Hematopoietic multipotent progenitor cell treated with erythropoietin and hydrocortisone succinate and interleukin-3 and kit ligand, for 17 days (in vitro differentiated cells): ENCODE results near the gene MALAT1.
A peak's percentile ranks its signal among the peaks of the same experiment; 100 is the strongest.

Experiments
- DNase-seq: peaks from one replicate; pipeline ENCODE4 v3.0.0-alpha.2; 2015; ENCODE audit warnings: low spot score

The MALAT1 gene

DNA sequence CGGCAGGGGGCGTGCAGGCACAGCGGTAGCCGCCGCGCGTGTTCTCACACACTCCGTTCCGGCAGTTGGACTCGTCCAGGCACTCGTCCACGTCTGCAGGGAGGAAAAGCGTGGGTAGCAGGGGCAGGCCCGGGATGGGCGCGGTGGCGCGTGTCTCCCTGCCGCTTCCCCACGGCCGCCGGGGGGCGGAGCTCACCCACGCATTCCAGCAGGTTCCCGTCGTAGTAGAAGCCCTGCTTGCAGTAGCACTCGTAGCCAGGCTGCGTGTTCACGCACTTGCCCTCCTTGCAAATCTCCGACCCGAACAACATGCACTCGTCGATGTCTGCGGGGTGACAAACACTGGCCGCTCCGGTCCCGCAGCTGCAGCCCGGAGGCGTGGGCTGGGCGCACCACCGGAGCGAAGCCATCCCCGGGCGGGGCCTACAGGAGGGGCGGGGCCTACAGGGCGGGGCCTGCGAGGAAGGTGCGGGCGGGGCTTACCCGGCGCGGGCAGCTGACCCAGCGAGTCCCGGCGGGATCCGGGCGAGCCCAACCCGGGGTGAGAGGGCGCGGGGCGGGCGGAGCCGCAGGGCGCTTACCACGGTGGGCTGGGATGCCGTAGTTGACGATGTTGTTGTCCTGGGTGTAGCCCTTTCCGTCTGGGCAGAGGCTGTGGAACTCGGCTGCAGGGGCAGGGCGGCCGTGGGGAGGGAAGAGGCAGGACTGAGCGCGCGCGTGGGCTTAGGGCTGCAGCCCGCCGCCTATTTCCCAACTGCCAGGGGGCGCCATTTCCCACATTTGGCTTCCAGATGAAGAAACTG, 41.6 kb downstream of the MALAT1 start:
- DNase-seq, result peak; percentile 91

DNA sequence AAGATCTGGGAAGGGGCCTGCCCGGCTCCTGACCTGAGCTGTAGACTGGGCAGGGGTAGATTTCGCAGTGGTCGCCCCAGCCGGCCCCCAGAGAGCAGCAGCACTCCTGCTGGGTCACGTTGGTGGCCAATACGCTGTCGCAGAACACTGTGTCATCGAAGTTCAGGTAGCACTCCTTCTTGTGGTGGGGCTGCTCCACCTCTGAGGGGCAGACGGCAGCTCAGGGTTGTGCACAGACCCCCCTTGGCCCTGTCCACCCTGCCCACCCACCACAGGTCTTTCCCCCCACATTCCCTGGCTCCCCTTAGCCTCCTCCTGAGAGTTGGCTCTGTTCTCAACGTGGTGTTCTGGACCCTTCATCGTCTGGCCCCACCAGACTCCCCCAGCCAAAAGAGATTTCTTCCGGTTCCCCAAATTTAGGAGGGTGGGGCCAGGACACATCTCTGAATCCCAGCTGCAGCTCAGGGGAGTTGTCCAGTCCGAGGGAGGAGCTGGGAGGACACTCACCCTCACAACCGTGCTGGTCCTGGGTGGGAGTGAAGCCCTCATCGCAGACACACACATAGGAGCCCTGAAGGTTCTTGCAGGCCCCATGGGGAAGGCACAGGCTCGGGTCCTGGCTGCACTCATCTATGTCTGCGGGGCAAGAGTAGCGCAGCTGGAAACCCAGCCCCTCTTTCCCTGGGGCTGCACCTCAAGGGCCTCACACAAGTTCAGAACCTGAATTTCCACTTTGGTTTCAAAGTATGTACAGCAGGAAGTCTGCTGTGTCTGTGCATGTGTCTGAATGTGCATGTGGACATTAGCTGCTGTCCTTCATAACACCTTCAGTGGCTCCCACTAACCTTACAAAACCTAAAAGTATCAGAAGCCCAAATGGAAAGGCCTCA, 42.5 kb downstream of the MALAT1 start:
- no peak for DNase-seq

DNA sequence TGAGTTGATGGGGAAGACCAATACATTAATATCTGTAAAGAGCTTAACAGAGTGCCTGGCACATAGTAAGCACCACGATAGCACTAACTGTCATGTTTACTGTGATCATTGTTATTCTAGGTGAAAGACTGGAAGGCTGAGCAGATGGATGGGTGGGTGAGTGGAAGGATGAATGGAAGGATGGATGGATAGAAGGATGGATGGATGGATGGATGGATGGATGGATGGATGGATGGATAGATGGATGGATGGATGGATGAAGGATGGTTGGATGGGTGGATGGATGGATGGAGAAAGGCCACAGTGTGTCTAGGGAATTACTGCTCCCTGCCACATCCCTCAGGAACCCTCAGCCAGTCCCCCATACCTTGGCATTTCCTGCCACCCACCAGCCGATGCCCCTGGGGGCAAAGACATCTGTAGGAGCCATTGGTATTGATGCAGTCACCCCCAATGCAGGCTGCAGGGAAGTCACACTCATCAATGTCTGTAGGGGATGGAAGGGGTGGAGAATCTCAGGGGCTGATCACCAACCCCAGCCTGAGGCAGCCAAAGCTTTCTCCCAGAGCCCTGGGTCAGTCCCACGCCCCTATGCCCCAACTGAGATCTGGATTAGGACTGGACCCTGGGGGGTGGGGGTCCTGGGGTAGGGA, 44.0 kb downstream of the MALAT1 start:
- DNase-seq, result no peak

DNA sequence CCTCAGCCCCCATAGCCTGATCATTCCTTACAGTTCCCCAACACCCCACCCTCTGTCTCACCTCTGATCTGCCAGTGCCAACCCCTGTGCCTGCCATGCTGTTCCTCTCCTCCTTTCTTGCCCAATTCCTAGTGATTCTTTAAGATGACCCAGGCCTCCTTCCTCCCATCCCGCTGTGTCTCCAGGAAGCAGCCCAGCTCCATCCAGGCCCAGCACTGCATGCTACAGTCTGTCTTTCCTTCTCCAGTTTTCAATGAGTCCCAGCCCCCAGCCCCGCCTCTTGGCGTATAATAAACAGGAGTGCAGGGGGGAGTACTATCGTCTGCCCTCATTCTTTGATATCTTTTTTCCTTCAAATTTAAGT, 47.0 kb downstream of the MALAT1 start:
- no peak for DNase-seq

DNA sequence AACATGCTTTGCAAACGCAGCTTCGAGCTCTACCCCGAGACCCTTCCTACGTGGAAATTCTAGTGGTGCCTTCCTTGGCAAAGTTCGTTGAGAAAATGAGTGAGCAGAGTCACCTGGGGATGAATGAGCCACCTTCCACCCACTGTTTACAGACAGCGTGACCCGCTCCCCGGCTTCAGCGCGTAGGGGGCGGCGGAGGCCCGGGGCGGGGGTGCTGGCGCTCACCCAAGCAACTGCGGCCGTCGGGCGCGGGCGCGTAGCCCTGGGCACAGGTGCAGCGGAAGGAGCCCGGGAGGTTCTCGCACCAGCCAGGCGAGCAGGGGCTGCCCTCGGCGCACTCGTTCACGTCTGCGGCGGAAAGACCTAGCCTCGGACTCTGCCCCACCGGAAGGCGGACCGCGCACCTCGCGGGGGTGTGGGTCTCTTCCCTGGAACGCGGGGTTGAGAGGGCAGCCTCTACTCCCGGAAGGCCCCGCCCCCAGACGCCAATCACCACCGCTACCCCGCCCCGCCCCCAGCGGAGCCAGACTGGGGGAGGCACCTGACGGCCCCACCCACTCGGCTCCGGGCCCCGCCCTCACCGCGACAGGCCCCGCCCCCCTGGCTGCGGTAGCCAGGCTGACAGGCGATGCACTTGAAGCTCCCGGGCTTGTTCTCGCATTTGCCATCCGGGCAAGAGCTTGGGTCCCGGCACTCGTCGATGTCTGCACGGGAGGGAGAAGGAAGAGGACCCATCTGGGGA, 47.5 kb downstream of the MALAT1 start:
- DNase-seq, result peak; percentile 95

DNA sequence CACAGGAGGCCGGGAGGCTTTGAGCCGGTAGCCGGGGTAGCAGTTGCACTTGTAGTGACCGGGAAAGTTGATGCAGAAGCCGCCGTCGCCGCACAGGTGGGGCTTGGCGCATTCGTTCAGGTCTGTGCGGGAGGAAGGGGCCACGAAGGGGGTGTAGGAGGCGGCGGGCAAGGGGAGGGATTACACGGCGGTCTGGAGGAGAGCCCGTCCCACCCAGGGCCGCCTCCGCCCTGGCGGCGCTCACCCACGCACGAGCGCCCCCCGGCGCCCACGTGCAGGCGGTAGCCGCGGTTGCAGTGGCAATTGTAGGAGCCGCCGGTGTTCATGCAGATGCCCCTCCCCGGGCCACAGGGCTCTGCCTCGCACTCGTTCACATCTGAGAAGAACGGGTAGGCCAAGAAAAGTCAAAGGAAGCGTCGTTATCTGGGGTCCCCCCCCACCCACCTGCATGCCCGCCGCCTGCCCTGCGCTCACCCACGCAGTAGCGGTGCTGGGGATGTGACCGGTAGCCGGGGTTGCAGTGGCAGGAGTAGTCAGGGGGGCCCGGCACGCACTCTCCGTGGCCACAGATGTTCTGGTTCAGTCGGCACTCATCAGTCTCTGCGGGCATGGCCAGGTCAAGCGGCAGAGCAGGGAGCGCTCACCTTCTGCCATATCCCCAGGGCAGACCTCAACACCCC, 48.7 kb downstream of the MALAT1 start:
- no peak for DNase-seq

DNA sequence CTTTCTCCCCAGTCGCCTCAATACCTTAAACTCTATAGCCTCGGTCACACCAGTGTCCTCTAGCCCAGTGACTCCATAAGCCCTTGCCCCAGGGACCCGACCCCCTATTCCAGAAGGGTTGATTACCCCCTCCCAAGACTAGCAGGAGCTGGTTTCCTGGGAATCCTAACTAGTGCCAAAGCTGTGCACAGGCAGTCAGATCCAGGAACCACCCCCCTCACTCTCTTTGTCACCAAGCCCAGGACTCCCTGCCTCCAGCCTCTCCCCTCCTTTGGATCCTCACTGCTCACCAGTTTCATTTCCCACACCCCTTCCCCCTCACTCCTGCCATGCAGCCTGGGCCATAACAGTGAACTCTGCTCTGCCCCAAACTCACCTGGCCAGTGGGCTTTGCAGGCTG, 49.5 kb downstream of the MALAT1 start:
- no peak for DNase-seq

DNA sequence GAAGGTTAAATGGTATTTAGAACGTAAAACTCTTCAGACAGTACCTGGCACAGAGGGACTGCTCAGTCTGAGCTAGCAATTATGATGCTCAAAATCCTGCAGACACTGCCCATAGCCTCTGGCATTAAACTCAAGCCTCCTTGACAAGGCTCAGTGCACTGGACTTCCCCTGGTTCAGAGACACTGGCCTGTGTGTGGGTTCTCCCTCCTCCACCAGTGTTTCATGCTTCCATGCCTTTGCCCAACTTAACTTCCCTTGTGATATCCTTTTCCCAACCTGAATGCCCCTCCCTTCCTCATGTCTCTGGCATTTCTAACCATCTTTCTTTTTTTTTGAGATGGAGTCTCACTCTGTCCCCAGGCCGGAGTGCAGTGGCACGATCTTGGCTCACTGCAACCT, 50.3 kb downstream of the MALAT1 start:
- DNase-seq, result no peak

DNA sequence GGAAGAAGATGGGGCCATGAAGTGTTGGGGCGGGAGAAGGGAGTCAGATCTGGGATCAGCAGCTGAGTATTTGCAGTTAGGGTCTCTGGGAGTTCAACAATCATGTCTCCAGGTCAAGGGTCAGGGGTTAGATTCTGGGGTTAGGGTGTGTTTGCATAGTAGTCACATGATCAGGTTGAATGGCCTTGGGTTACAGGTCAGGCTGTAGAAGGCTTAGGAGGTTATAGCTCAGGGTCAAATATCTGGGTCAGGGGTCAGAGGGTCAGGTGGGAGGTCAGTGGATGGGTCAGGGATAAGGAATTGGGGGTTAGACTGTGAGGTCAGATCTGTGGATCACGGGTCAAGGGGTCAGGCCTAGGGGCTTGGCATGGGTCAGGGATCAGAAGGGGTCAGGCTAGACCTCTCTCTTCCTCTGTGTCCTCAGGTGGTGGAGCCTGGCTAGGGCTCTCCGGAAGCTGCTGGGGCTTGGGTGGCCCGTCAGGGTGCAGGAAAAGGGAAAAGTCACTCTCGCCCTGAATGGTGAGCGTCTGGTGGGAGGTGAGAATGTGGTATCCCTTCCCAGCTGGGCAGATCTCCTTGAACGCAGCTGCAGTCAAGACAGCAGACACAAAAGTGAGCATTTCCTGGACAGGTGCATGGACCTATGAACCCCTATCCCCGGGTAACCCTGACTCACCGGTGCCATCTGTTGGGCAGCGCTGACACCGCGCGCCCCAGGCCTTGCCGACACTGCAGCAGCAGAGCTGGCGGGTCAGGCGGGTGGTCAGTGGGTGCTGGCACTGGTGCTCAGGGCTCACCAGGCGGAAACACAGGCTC, 52.9 kb downstream of the MALAT1 start:
- DNase-seq, result peak; percentile 73

DNA sequence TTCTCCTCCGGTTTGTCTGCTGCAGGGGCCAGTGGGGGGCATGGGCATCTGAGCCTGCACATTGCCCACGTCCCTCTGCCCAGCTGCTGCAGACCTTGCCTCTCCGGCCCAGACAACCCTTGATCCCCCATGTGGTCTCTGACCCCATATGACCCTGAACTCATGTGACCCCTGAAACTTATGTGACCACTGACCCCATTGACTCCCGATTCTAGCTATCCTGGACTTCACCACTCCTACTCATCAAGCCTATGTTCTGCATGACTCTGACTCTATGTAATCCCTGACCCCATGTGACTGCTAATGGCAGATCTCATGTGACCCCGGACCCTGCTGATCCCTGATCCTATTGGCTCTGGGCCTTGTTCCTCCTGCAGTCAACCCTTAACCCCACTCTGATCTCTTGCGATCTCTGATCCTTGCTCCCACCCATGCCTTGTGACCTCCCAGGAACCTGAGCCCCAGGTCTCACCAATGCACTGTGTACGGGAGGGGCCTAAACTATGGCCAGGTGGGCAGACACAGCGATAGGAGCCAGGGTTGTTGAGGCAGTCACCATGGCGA, 53.6 kb downstream of the MALAT1 start:
- no peak for DNase-seq

DNA sequence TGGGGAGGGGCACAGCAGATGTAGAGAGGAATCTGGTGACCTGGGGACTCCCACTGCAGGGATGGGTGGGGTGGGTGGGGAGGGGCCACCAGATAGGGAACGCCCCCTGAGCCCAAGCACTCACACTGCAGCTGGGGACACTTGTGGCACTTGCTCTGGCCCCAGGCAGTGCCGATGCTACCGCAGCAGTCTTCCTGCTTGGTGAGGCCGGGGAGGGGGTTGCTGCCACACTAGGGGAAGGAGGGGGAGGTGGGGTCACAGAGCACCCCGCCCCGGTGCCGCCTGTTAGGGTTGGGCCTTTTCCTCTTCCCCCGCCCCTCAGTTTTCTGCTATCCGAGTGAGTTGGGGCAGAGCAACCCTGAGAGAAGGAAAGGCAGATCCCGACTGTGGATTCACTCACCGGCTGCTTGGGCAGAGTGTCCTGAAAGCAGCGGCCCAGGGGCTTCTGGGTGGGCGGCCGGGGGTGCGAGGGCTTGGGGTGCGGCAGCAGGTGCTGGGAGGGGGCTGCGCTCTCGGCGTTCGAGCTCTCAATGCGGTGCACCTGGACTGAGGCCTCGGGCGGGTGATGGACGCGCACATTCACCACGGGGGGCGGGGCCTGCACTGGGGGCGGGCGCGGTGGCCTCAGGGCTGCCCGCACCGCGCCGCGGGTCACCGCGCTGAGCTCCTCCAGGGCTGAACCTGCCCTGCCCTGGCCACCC, 54.6 kb downstream of the MALAT1 start:
- DNase-seq, result peak; percentile 63

DNA sequence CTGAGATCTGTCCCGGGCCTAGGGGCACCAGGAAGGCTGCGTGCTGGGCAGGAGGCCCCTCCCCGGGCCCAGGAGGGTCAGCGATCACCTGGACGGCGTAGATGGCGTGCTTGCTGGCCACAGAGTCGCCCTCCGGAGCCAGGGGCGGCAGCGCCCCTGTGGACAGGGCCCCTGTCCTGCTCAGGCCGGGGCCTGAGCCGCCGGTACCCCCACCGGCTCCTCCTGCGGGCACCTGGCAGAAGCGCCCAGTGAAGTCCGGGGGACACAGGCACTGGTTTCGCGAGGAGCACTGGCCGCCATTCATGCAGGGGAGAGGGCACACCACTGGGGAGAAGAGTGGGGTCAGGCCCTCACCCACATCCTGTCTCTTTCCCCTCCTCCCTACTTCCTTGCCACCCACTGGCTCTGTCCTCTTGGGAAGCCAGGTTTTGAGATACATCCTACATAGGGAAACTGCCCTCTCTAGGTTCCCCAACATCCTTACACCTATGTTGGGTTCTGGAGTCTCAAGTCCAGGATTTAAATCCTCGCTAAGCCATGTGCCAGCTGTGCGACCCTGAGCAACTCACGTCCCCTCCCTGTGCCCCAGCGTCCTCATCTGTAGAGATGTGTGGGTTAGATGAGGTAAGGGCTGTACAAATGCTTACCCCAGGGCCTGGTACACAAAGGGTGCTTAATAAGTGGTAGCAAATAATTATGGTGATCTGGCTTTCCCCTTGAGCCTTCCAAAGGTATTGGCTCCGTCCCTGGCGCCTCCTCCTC, 55.4 kb downstream of the MALAT1 start:
- no peak for DNase-seq

DNA sequence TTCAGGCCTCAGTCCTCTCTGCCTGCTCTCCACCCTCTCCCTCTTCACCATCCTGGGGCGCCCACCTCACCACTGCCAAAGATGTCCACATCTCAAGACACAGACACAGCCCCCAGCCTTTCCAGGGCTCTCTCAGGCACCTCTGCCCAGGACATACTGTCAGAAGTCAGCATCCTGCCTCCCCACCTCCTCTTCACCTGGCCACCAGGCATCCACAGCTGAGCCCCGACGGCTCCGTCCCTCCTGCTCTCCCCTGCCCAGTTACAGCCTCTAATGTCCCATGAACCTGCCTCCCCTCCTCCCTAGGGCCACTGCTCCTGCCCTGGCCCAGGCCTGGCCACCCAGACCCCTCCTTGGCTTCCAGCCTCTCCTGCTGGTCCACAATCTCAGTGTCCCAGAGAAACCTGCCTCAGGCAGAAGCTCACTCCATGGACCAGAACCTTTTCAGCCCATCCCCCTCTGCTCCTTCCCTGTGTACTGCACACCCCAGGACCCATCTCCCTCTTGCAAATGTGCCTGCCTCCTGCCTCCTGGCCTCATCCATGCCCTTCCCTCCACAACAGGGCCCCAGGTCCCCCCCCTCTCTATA, 56.1 kb downstream of the MALAT1 start:
- no peak for DNase-seq

DNA sequence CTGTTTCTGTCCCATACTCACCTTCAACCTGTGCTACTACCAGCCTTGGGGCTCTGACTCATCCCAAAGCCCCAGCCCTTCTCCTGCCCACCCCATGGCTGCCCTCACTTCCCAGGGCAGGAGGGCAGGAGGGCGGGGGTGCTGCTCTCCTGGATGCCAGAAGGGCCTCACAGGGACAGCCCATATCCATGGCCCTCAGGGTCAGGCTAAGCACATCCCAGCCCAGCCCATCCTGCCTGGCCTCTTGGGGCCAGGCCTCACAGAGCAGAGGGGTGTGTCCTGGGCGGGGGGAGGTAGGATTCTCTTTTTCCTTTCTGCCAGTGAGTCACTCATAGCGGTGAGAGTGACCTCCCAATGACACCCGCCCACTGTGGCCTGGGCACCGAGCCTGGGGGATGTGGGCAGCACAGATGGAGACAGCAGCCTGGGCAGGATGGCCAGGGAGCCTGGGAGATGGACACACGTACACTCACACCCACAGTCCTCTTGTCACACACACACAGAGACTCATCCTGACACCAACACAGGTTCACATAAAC, 56.9 kb downstream of the MALAT1 start:
- no peak for DNase-seq
